ENCODE measurements around the gene PCNX2.

PCNX2 gene

GRCh38 chr1:233290396-233291034, 5.0 kb downstream of the PCNX2 start:
- DNase-seq (ENCODE audit: low read depth, low spot score) = no peak
- H3K36me3 ChIP-seq (ENCODE audit: insufficient read depth, insufficient read length, low read length) = peaks cover 17% of the 10 kb centered on the region
- no peaks in the 10 kb centered on the region for H3K27me3 ChIP-seq (ENCODE audit: insufficient read depth, insufficient read length)
- no peak overlapping the region for H3K4me3 ChIP-seq (ENCODE audit: insufficient read length, low read depth)
- no peaks in the 10 kb centered on the region; the same call in 1 of the 2 replicates for H3K9me3 ChIP-seq (ENCODE audit: insufficient read depth, low read length)
- no peak for TF ChIP-seq ZNF274 (IDR thresholded peaks at IDR 0.05; ENCODE audit: low read depth, low read length)
- no peak for TF ChIP-seq YY1 (IDR thresholded peaks at IDR 0.05; ENCODE audit: insufficient read depth, insufficient read length)
- no peak for TF ChIP-seq SUZ12 (IDR thresholded peaks at IDR 0.05; ENCODE audit: extremely low read depth, insufficient read depth, insufficient read length)
- no peaks in the 10 kb centered on the region for H3K4me1 ChIP-seq (ENCODE audit: insufficient read depth, insufficient read length)
- no peak overlapping the region for H3K9ac ChIP-seq (ENCODE audit: insufficient read length, low read depth)

DNA sequence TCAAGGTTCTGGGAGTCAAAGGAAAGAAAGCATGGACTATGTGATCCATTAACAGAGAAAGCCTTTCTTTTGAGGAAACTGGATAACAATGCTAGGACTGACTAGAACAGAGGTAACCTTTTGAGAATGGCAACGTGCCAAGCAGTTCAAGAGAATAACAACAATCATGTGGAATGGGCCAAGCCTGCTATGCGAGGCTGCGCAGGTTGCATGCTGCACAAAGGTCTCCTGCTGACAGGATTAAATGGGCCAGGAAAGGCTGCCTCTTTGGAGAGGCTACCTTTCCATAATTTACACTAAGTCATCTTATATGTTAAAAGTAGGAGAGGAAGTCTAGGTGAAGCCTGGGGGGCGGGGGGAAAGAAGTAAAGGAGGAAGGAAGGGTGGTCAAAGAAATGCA, 5.8 kb downstream of the PCNX2 start:
- Histone ChIP-seq H3K9me3 (ENCODE audit: insufficient read depth, low read length) (no peaks in the 10 kb centered on the region; the same call in 1 of the 2 replicates), H3K27me3 (ENCODE audit: insufficient read depth, insufficient read length) (no peaks in the 10 kb centered on the region), H3K4me1 (ENCODE audit: insufficient read depth, insufficient read length) (no peaks in the 10 kb centered on the region), H3K4me3 (ENCODE audit: insufficient read length, low read depth) (no peak overlapping the region), H3K36me3 (ENCODE audit: insufficient read depth, insufficient read length, low read length) (peaks cover 18% of the 10 kb centered on the region), H3K9ac (ENCODE audit: insufficient read length, low read depth) (no peak overlapping the region)
- TF ChIP-seq SUZ12 (IDR thresholded peaks at IDR 0.05; ENCODE audit: extremely low read depth, insufficient read depth, insufficient read length) (no peak), ZNF274 (IDR thresholded peaks at IDR 0.05; ENCODE audit: low read depth, low read length) (no peak), YY1 (IDR thresholded peaks at IDR 0.05; ENCODE audit: insufficient read depth, insufficient read length) (no peak)
- DNase-seq (ENCODE audit: low read depth, low spot score) = peak; percentile 92

- no peaks in the 10 kb centered on the region for H3K27me3 ChIP-seq (ENCODE audit: insufficient read depth, insufficient read length)
- H3K4me1 ChIP-seq (ENCODE audit: insufficient read depth, insufficient read length) = no peaks in the 10 kb centered on the region
- TF ChIP-seq YY1 (IDR thresholded peaks at IDR 0.05; ENCODE audit: insufficient read depth, insufficient read length) (no peak), ZNF274 (IDR thresholded peaks at IDR 0.05; ENCODE audit: low read depth, low read length) (no peak), SUZ12 (IDR thresholded peaks at IDR 0.05; ENCODE audit: extremely low read depth, insufficient read depth, insufficient read length) (no peak)
- peaks cover 15% of the 10 kb centered on the region for H3K36me3 ChIP-seq (ENCODE audit: insufficient read depth, insufficient read length, low read length)
- H3K9me3 ChIP-seq (ENCODE audit: insufficient read depth, low read length) = no peaks in the 10 kb centered on the region
- no peak overlapping the region for H3K4me3 ChIP-seq (ENCODE audit: insufficient read length, low read depth)
- H3K9ac ChIP-seq (ENCODE audit: insufficient read length, low read depth) = no peak overlapping the region
- no peak for DNase-seq (ENCODE audit: low read depth, low spot score)
Observed at GRCh38 chr1:233282582-233282886, 13.0 kb downstream of the PCNX2 start.

DNA sequence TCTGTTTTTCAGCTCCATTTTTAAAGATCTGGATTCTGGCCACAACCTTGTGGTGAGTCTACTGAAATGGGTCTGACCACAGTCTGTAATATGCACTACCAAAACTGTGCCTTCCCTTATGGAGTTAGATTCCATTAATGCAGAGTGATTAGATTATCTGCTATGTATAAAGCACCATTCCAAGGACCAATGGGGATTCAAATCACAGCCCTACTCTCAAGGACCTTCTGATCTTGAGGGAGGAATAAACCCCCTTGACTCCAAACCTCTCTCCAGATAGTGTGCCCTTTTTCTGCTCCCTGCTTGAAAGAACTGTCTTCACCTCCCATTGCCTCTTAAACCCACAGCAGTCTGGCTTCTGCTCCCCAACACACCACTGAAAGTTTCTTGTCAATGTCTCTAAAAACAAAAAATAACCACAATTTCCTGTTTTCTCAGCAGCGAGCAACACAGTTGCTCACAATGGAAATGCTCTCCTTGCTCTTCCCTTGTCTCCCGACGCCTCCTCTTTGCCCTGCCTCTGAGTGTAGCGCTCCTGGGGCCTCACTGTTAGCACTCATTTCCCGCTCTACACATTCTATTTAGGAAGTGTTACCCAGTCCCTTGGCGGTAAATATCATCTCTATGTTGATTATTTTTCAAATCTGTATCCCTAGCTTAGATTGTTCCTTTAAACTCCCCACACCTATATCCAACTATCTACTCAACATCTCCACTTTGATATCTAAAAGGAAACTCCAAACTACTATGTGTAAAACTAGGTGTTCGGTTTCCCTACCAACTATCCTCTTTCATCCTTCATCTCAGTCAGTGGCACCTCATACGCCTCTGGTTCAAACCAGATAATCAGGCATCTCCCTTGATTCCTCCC, 13.6 kb downstream of the PCNX2 start:
- H3K9me3 ChIP-seq (ENCODE audit: insufficient read depth, low read length) = no peaks in the 10 kb centered on the region
- no peak for TF ChIP-seq ZNF274 (IDR thresholded peaks at IDR 0.05; ENCODE audit: low read depth, low read length)
- TF ChIP-seq SUZ12 (IDR thresholded peaks at IDR 0.05; ENCODE audit: extremely low read depth, insufficient read depth, insufficient read length) = no peak
- TF ChIP-seq YY1 (IDR thresholded peaks at IDR 0.05; ENCODE audit: insufficient read depth, insufficient read length) = no peak
- no peaks in the 10 kb centered on the region for H3K4me1 ChIP-seq (ENCODE audit: insufficient read depth, insufficient read length)
- H3K27me3 ChIP-seq (ENCODE audit: insufficient read depth, insufficient read length) = no peaks in the 10 kb centered on the region
- no peak overlapping the region for H3K9ac ChIP-seq (ENCODE audit: insufficient read length, low read depth)
- H3K36me3 ChIP-seq (ENCODE audit: insufficient read depth, insufficient read length, low read length) = peaks cover 12% of the 10 kb centered on the region
- DNase-seq (ENCODE audit: low read depth, low spot score) = no peak
- H3K4me3 ChIP-seq (ENCODE audit: insufficient read length, low read depth) = no peak overlapping the region

DNA sequence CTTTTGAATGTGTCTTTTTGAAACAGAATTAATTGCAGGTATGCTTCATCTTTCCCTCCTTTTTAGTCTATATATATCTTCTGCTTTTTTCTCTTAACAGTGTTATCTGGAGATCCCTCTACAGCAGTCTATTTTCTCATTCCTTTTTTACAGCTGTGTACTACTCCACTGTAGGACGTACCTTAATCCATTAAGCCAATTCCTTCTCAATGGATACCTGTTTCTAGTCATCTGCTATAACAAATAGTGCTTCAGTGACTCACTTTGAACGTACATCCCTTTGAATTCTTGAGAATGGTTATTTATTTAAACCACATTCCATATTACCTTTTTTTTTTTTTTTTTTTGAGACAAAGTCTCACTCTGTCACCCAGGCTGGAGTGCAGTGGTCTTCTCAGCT, 15.6 kb downstream of the PCNX2 start:
- H3K4me3 ChIP-seq (ENCODE audit: insufficient read length, low read depth) = no peak overlapping the region
- H3K9me3 ChIP-seq (ENCODE audit: insufficient read depth, low read length) = no peaks in the 10 kb centered on the region
- TF ChIP-seq SUZ12 (IDR thresholded peaks at IDR 0.05; ENCODE audit: extremely low read depth, insufficient read depth, insufficient read length) (no peak), YY1 (IDR thresholded peaks at IDR 0.05; ENCODE audit: insufficient read depth, insufficient read length) (no peak), ZNF274 (IDR thresholded peaks at IDR 0.05; ENCODE audit: low read depth, low read length) (no peak)
- H3K36me3 ChIP-seq (ENCODE audit: insufficient read depth, insufficient read length, low read length) = peaks cover 9% of the 10 kb centered on the region
- no peak for DNase-seq (ENCODE audit: low read depth, low spot score)
- H3K27me3 ChIP-seq (ENCODE audit: insufficient read depth, insufficient read length) = no peaks in the 10 kb centered on the region
- H3K4me1 ChIP-seq (ENCODE audit: insufficient read depth, insufficient read length) = no peaks in the 10 kb centered on the region
- H3K9ac ChIP-seq (ENCODE audit: insufficient read length, low read depth) = no peak overlapping the region

- peak overlapping the region; percentile 9 for H3K9ac ChIP-seq (ENCODE audit: insufficient read length, low read depth)
- H3K36me3 ChIP-seq (ENCODE audit: insufficient read depth, insufficient read length, low read length) = peaks cover 6% of the 10 kb centered on the region
- no peaks in the 10 kb centered on the region for H3K4me1 ChIP-seq (ENCODE audit: insufficient read depth, insufficient read length)
- H3K4me3 ChIP-seq (ENCODE audit: insufficient read length, low read depth) = no peak overlapping the region
- TF ChIP-seq ZNF274 (IDR thresholded peaks at IDR 0.05; ENCODE audit: low read depth, low read length) = no peak
- no peak for TF ChIP-seq YY1 (IDR thresholded peaks at IDR 0.05; ENCODE audit: insufficient read depth, insufficient read length)
- no peak for TF ChIP-seq SUZ12 (IDR thresholded peaks at IDR 0.05; ENCODE audit: extremely low read depth, insufficient read depth, insufficient read length)
- no peaks in the 10 kb centered on the region for H3K9me3 ChIP-seq (ENCODE audit: insufficient read depth, low read length)
- H3K27me3 ChIP-seq (ENCODE audit: insufficient read depth, insufficient read length) = no peaks in the 10 kb centered on the region
- no peak for DNase-seq (ENCODE audit: low read depth, low spot score)
Observed at GRCh38 chr1:233278631-233279030, 16.9 kb downstream of the PCNX2 start.
